Type B pancreatic cell (in vitro differentiated cells): ENCODE data around the gene CPED1. TPM values are rescaled to one million over a fixed set of nuclear protein-coding genes. Genes with fewer than 3 reads are reported as not detected.

Experiments
- DNase-seq: peaks from one replicate; pipeline ENCODE4 v3.0.0; 2021; ENCODE audit warnings: mixed read lengths; ENCODE audit not compliant: unreplicated experiment; ENCODE audit errors: extremely low spot score
- H3K27ac Mint-ChIP-seq: 2 replicates; pipeline ENCODE4 v1.8.0; 2021; ENCODE audit warnings: mild to moderate bottlenecking, mixed read lengths
- H3K27me3 Mint-ChIP-seq: 2 replicates; pipeline ENCODE4 v1.8.0; 2021; ENCODE audit warnings: mixed read lengths
- H3K36me3 Mint-ChIP-seq: 2 replicates; pipeline ENCODE4 v1.8.0; 2021; ENCODE audit warnings: mixed read lengths
- H3K4me1 Mint-ChIP-seq: one replicate; pipeline ENCODE4 v1.8.0; 2021; ENCODE audit warnings: mixed read lengths; ENCODE audit not compliant: unreplicated experiment
- H3K4me3 Mint-ChIP-seq: 2 replicates; pipeline ENCODE4 v1.8.0; 2021; ENCODE audit warnings: mild to moderate bottlenecking, mixed read lengths
- H3K9me3 Mint-ChIP-seq: 2 replicates; pipeline ENCODE4 v1.8.0; 2021; ENCODE audit warnings: mixed read lengths
- total RNA-seq: library from RNA; stranded (reverse); gene quantifications from 2 replicates; pipeline ENCODE4 v1.2.1, GENCODE V29; 2021; ENCODE audit warnings: low replicate concordance
- TF ChIP-seq, protein P1 (sequence below): fragments of 200-600 bp; sonication (generic); conservative IDR thresholded peaks from 2 replicates; pipeline ENCODE4 v1.5.0; 2021; ENCODE audit warnings: antibody characterized with exemption, mild to moderate bottlenecking

Gene CPED1
- total RNA-seq, 1 donor from 2014 or later = 45.4 TPM

DNA sequence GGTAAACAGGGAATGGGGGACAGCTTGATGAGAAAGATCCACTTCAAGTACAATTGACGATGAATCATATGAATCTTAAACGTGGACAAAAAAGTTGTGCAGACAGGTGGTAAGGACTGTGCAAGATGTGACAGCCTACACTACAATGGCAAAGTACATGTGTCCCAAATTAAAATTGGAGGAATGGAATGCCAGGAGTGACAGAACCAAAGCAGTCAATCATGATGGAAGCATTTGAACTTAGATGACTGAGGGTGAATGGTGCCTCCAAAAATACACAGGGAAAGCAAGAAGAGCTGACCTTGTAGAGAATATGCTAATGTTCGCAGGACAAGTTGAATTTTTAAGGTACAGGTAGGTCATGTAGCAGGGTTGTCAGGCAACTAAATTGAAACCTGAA is 189.9 kb downstream of the CPED1 start:
- Mint-ChIP-seq H3K27ac (no peak overlapping the region), H3K36me3 (no peaks in the 10 kb centered on the region), H3K4me3 (no peak overlapping the region), H3K4me1 (no peaks in the 10 kb centered on the region), H3K9me3 (peaks cover 6% of the 10 kb centered on the region), H3K27me3 (no peaks in the 10 kb centered on the region)
- no peak for DNase-seq
- TF ChIP-seq, protein P1, sequence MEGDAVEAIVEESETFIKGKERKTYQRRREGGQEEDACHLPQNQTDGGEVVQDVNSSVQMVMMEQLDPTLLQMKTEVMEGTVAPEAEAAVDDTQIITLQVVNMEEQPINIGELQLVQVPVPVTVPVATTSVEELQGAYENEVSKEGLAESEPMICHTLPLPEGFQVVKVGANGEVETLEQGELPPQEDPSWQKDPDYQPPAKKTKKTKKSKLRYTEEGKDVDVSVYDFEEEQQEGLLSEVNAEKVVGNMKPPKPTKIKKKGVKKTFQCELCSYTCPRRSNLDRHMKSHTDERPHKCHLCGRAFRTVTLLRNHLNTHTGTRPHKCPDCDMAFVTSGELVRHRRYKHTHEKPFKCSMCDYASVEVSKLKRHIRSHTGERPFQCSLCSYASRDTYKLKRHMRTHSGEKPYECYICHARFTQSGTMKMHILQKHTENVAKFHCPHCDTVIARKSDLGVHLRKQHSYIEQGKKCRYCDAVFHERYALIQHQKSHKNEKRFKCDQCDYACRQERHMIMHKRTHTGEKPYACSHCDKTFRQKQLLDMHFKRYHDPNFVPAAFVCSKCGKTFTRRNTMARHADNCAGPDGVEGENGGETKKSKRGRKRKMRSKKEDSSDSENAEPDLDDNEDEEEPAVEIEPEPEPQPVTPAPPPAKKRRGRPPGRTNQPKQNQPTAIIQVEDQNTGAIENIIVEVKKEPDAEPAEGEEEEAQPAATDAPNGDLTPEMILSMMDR = no peak

DNA sequence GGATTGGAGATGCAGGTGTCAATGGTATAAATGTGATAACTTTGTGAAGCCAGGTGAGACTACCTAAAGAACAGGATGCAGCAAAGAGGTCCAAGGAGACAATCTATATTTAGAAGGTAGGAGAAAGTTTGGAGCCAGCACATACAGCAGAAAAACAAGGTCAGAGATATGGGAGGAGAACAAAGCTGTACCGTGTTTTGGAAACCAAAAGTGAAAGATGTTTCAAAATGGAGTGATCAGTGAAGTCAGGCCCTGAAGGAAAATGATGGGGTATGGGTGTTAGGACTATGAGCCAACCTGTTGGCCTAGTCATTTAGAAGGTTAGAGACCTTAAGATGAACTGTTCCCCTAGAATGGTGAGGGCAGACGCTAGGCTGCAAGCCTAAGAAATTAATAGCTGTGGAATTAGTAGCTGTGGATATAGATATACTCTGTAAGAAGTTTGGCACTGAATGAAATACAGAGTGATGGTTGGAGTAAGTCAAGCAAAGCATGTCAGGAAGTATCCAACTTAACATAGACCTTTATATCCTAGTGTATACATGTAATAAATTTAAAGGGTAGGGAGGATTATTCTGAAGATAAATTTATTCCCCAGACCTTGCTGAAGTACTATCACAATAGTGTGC is 190.5 kb downstream of the CPED1 start:
- no peak overlapping the region for H3K4me3 Mint-ChIP-seq

DNA sequence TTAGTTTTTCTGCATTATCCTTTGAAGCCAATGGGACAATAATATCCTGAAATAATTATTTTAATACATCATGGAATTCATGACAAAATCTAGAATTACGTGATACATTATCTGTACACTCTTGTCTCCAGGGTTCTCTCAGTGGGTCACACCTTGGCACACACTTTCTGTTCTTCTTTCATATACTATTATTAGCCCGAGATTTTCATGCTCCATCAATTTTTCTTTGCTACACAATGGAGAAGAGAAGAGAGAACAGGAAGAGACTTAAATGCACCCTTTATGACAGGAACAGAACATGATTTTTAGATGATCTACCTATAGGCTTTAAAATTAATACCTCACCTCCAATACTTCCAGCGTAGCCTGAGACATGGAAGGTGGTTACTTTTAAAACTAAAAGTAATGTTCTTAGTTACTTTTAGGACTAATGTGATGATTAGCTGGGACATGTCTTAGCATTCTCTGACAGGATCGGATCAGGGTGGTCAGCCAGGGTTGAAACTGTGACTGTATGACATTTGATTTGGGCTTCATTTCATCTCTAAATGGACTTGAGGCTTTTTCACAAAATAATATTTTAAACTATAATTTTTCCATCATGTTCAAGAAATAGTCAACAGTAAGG is 192.0 kb downstream of the CPED1 start:
- Mint-ChIP-seq H3K27ac (no peak overlapping the region), H3K36me3 (no peaks in the 10 kb centered on the region), H3K27me3 (no peaks in the 10 kb centered on the region), H3K4me1 (peaks cover 3% of the 10 kb centered on the region), H3K4me3 (no peak overlapping the region), H3K9me3 (no peaks in the 10 kb centered on the region)
- DNase-seq = no peak
- TF ChIP-seq, protein P1 = no peak

More for the DNA sequence above, 190.5 kb downstream of the CPED1 start:
- no peaks in the 10 kb centered on the region for H3K36me3 Mint-ChIP-seq
- TF ChIP-seq, protein P1 = no peak
- H3K4me1 Mint-ChIP-seq = no peaks in the 10 kb centered on the region
- DNase-seq = no peak
- H3K27me3 Mint-ChIP-seq = no peaks in the 10 kb centered on the region
- no peak overlapping the region for H3K27ac Mint-ChIP-seq
- H3K9me3 Mint-ChIP-seq = peaks cover 5% of the 10 kb centered on the region

DNA sequence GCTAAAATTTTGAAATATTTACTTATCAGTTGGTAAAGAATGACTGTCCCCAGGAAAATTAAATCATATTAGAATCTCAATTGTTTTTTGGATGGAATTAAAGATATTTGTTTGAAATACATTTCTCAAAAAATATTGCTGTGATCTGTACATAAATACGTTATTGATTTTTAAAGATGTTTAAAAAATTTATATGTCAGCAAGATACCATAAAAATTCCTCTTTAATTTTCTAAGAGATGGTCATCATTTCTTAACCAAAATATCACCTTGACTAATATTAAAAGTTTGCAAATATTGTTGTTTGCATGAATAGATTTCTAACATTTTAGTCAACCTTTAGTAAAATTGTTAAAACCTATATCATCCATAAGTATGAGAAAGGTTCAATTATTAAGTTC is 192.8 kb downstream of the CPED1 start:
- TF ChIP-seq, protein P1 = no peak
- Mint-ChIP-seq H3K9me3 (no peaks in the 10 kb centered on the region), H3K27me3 (no peaks in the 10 kb centered on the region), H3K36me3 (no peaks in the 10 kb centered on the region), H3K4me1 (peaks cover 3% of the 10 kb centered on the region), H3K4me3 (no peak overlapping the region), H3K27ac (no peak overlapping the region)
- DNase-seq = no peak

DNA sequence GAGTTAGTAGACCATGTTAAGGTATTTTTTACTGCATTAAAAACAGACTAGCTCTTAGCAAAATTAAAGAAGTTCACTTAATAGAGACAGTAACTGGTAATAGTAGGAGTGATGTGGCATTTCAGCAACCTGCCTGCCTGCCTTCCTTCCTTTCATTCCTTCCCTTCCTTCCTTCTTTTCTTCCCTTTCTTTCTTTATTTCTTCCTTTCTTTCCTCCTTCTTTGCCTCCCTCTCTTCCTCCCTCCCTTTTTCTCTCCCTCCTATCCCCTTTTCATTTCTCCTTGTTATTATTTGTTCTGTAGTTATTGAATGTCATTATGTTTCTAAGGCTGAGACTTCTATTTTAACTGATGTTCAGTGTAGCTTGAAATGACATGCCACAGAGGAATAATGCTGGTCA is 193.8 kb downstream of the CPED1 start:
- Mint-ChIP-seq H3K4me3 (no peak overlapping the region), H3K36me3 (no peaks in the 10 kb centered on the region), H3K9me3 (no peaks in the 10 kb centered on the region), H3K4me1 (peaks cover 3% of the 10 kb centered on the region), H3K27ac (no peak overlapping the region), H3K27me3 (no peaks in the 10 kb centered on the region)
- no peak for DNase-seq
- TF ChIP-seq, protein P1 = no peak
